ENCODE results near the gene RCOR2. TPM values are rescaled to one million over a fixed set of nuclear protein-coding genes. Genes with fewer than 3 reads are reported as not detected.

Gene RCOR2
- polyA plus RNA-seq, 1 donor from 2014 or later = 41.5 TPM

GRCh38 chr11:63875506-63876065 lies 41.4 kb downstream of the RCOR2 start:
- H3K79me2 ChIP-seq (replicated peaks; ENCODE audit: insufficient read depth, low read length) = peaks cover 4% of the 10 kb centered on the region
- no peak for TF ChIP-seq CTCF (IDR thresholded peaks at IDR 0.05; ENCODE audit: poor library complexity, severe bottlenecking)
- no peak for TF ChIP-seq MXI1 (conservative IDR thresholded peaks at IDR 0.05; ENCODE audit: poor library complexity, severe bottlenecking)
- TF ChIP-seq POLR2AphosphoS5 (IDR thresholded peaks at IDR 0.05) = no peak
- TF ChIP-seq EZH2 (IDR thresholded peaks at IDR 0.05; ENCODE audit: borderline replicate concordance, insufficient read depth, low read length, poor library complexity, severe bottlenecking) = no peak
- no peak for TF ChIP-seq TAF1 (IDR thresholded peaks at IDR 0.05; ENCODE audit: low read depth)
- TF ChIP-seq EP300 (conservative IDR thresholded peaks at IDR 0.05; ENCODE audit: poor library complexity, severe bottlenecking) = no peak
- no peak for TF ChIP-seq RAD21 (conservative IDR thresholded peaks at IDR 0.05)
- no peak overlapping the region for H3K27ac ChIP-seq (ENCODE audit: low read length)

GRCh38 chr11:63874511-63874910 lies 42.5 kb downstream of the RCOR2 start:
- H3K9me3 ChIP-seq (ENCODE audit: low read length) = no peaks in the 10 kb centered on the region
- no peak overlapping the region for H3K4me3 ChIP-seq (ENCODE audit: low read length)
- no peaks in the 10 kb centered on the region for H3K27me3 ChIP-seq (ENCODE audit: insufficient read depth, low read depth, low read length)
- H4K20me1 ChIP-seq (ENCODE audit: insufficient read depth) = no peaks in the 10 kb centered on the region
- TF ChIP-seq MXI1 (conservative IDR thresholded peaks at IDR 0.05; ENCODE audit: poor library complexity, severe bottlenecking) (no peak), POLR2AphosphoS5 (IDR thresholded peaks at IDR 0.05) (no peak), CTCF (IDR thresholded peaks at IDR 0.05; ENCODE audit: poor library complexity, severe bottlenecking) (no peak), TAF1 (IDR thresholded peaks at IDR 0.05; ENCODE audit: low read depth) (no peak), EP300 (conservative IDR thresholded peaks at IDR 0.05; ENCODE audit: poor library complexity, severe bottlenecking) (no peak), EZH2 (IDR thresholded peaks at IDR 0.05; ENCODE audit: borderline replicate concordance, insufficient read depth, low read length, poor library complexity, severe bottlenecking) (no peak), SMC3 (conservative IDR thresholded peaks at IDR 0.05; ENCODE audit: poor library complexity) (no peak), REST (IDR thresholded peaks at IDR 0.05; ENCODE audit: borderline replicate concordance) (no peak), RAD21 (conservative IDR thresholded peaks at IDR 0.05) (no peak)
- H3K9ac ChIP-seq (ENCODE audit: low read length) = no peak overlapping the region
- H3K36me3 ChIP-seq (ENCODE audit: insufficient read depth, low read length) = peaks cover 4% of the 10 kb centered on the region
- H3K9me2 ChIP-seq (ENCODE audit: insufficient read depth, low read length) = no peaks in the 10 kb centered on the region
- H3K79me2 ChIP-seq (replicated peaks; ENCODE audit: insufficient read depth, low read length) = peaks cover 13% of the 10 kb centered on the region
- no peak overlapping the region for H3K27ac ChIP-seq (ENCODE audit: low read length)
- no peak overlapping the region for H3K4me2 ChIP-seq (ENCODE audit: low read length)
- no peak overlapping the region for H2AFZ ChIP-seq (ENCODE audit: low read depth, low read length)
- no peaks in the 10 kb centered on the region for H3F3A ChIP-seq (ENCODE audit: insufficient read depth, low read length, poor library complexity, severe bottlenecking)

More at GRCh38 chr11:63875506-63876065, 41.4 kb downstream of the RCOR2 start:
- H3K9me2 ChIP-seq (ENCODE audit: insufficient read depth, low read length) = no peaks in the 10 kb centered on the region
- H4K20me1 ChIP-seq (ENCODE audit: insufficient read depth) = no peaks in the 10 kb centered on the region
- H3K9ac ChIP-seq (ENCODE audit: low read length) = no peak overlapping the region
- no peak overlapping the region for H2AFZ ChIP-seq (ENCODE audit: low read depth, low read length)
- peaks cover 4% of the 10 kb centered on the region for H3K36me3 ChIP-seq (ENCODE audit: insufficient read depth, low read length)
- no peak overlapping the region for H3K4me2 ChIP-seq (ENCODE audit: low read length)
- no peak overlapping the region for H3K4me3 ChIP-seq (ENCODE audit: low read length)
- H3K27me3 ChIP-seq (ENCODE audit: insufficient read depth, low read depth, low read length) = no peaks in the 10 kb centered on the region
- H3K9me3 ChIP-seq (ENCODE audit: low read length) = no peaks in the 10 kb centered on the region
- no peaks in the 10 kb centered on the region for H3F3A ChIP-seq (ENCODE audit: insufficient read depth, low read length, poor library complexity, severe bottlenecking)

Data from neural cell (in vitro differentiated cells).